NCI-H82 treated with DMSO at 0.1 percent for 48 hours (cell line): ENCODE data around the gene AGMO.
"Not testable (repeated sequence)": the region's sequence is repeated elsewhere in the genome, so short reads cannot be mapped to it uniquely, and the experiment has no call there.

Experiments used
- DNase-seq: peaks from one replicate; lab custom pipeline; 2025; ENCODE audit not compliant: unreplicated experiment; lab: John Stamatoyannopoulos, UW

The AGMO gene

GRCh38 chr7:15332956-15333355, 228.9 kb downstream of the AGMO start:
- no peak for DNase-seq

GRCh38 chr7:15330943-15331342, 230.9 kb downstream of the AGMO start:
- DNase-seq, result no peak

GRCh38 chr7:15327001-15327400, 234.8 kb downstream of the AGMO start:
- DNase-seq, result no peak

DNA sequence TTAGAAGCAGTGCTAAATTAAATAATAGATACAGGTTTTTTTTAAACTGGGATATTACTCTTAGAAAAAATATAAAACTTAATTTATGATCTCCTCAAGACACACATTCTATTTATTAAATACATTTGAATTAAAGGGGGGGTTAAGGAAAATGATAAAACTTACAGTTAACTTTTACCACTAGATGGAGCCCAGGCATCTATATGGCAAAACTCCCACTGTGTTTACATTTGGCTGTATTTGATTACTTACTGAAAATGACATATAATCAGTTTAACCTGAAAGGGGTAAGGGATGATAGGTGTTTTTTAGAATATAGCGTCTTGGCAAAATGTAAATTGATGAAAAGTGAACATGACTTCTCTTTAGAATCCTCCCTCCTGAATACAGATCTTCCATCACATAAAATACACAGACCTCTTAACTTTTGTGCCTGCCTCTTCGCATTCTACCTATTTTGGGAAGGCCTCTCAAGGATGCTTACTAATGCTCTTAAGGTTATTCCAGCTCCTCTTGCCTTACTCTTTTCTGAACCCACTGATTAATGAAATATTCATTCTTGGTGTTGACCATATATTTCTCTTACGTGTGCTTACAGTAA, 235.7 kb downstream of the AGMO start:
- no peak for DNase-seq

GRCh38 chr7:15323550-15323949, 238.3 kb downstream of the AGMO start:
- DNase-seq, result no peak

GRCh38 chr7:15317215-15317614, 244.6 kb downstream of the AGMO start:
- no peak for DNase-seq

DNA sequence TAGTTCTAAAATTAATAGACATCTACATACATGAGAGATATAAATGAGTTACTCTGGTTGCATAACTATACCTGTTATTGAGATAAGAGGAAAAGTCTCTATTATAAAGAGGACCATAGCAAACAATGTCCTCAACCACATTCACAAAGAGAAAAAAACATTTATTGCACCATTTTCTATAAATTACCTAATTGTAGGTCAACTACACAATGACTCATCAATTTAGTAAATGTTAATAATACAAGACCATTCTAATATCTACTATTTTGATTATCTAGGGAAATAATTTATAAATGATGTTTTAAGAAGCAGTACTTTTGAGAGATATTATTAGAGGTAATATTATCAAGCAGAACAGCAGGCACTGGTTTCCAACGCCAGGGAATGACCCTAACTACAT, 246.1 kb downstream of the AGMO start:
- DNase-seq, result no peak

DNA sequence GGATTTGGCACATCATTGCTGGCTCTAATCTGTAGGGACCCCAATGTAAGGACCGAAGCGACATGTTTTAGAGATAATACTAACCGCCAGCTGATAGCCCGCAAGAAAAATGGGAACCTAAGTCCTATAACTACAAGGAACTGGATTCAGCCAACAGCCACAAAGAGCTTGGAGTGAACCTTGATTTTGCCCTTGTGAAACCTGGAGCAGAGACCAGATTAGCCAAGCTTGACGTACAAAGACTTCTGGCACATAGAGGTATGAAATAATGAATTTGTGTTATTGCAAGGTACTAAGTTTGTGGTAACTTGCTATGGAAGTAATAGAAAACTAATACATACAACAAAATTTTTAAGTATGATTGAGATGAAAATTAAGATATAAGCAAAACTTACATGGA, 246.9 kb downstream of the AGMO start:
- no peak for DNase-seq

DNA sequence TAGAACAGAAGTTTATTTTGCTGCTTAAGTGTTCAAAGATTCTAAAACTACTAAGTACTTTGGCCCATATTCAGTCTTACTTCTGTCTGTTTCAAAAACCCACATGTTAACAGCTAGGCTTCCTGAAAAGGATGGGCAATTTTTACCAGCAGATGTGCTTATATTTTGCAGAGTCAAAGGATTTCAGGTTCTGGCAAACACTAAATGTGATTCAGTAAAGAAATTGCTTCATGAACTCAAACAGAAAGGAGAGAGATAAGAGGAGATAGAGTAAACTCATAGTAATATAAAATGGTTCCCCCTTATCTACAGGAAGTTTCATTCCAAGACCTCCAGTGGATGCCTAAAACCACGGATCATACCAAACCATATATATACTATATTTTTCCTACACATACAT, 248.5 kb downstream of the AGMO start:
- DNase-seq, result no peak

DNA sequence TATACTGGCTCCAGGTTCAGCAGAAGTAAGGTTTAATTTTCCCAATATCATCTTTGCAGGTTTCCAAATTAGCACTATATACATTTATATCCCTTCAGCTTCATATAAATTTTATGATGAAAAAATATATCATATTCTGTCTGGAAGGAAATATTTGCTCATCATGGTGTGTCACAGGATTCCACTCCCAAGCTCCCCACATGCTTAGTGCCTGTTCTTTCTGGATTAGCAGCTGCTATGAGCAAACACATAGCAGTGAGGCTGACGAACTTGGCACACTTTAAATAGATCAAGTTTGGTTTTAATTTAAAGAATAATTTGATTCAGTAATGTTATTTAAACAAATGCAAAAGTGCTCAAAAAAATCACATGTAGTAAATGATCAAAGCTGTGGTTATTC, 251.9 kb downstream of the AGMO start:
- DNase-seq, result no peak

DNA sequence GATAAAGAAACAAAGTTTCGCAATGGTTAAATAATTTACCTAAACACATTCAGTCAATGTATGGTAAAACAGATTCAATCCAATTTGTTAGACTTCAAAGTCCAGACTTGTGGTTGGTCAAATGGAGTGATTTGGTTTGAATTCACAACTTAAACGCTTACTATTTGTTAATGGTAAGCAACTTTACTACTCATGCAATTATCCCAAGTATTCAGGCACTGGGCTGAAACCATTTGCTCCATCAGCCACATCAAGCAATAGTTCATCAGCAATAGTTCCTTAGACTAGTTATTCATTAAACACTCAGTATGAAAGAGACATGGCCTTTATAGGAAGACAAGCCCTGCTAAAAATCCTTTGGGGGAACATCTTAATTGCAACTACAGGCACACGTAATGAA, 253.0 kb downstream of the AGMO start:
- no peak for DNase-seq

DNA sequence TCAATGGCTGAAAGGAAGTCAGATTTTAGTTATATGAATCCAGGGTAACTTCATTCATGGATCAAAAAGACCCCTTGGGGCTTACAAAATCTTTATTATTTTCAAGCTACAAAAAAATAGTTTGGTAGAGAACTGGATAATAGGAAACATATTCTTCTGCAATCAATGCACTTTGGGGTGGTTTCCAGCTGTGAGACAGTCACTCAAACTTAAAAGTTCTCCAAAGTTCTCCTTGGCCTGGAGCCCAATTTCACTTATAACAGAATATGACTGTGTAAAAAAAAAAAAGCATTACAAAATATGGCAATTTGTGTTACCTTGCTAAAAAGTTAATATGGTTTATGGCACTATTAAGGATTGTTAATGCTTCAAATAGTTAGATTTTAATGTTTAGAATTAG, 255.5 kb downstream of the AGMO start:
- DNase-seq, result no peak

- no peak for DNase-seq
These were observed 256.7 kb downstream of the AGMO start for GRCh38 chr7:15305002-15305600.

GRCh38 chr7:15303357-15303756, 258.5 kb downstream of the AGMO start:
- DNase-seq, result no peak

GRCh38 chr7:15300986-15301385, 260.8 kb downstream of the AGMO start:
- DNase-seq, result not testable (repeated sequence)

DNA sequence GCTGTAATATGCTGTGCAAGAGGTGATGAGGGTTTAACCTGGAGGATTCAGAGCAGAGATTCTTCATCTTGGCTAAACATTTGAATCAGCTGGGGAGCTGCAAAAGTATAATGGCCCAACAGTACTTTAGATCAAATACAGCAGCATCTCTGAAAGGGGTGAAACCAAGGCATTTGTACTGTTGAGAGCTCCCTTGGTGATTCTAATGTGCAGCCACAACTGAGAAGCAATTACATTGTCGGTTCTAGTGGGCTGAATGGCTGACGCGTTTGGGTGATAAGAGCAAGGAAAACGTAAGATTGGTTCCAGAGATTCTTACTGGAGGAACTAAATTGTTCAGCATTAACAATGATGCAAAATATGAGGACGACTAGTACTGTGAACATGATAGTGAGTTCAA, 269.7 kb downstream of the AGMO start:
- no peak for DNase-seq

- no peak for DNase-seq
These were observed 270.1 kb downstream of the AGMO start for GRCh38 chr7:15291699-15292098.

GRCh38 chr7:15288741-15289140, 273.1 kb downstream of the AGMO start:
- DNase-seq, result no peak

GRCh38 chr7:15284396-15284795, 277.4 kb downstream of the AGMO start:
- DNase-seq, result no peak

DNA sequence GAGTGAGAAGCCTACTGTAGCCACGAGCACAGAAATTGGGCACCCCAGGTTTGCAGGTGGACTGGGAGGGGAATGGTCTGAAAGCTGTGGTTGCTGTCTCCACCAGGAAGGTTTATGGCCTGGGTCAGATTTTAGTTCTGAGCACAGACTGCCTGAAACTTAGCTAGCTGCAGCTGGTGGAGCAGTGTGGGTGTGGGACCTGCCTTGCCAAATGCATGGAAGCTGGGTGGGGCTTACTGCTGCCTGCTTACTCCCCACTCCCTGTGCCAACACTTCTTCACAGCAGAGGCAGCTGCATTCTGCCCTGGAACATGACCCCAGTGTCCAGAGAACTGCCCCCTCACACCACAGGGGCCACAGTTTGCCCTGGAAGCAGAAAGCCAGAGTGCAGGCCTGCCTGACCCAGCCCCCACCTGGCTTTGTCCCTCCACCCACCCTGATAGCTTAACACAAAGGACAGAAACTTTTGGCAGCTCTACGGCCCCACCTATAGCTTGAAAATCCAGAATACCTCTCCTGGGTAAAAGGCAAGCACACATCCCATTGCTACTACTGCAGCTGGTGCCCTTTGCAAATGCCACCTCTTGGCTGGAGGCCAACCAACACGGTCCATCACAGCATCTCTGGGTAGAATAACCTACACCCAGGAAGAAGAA, 281.6 kb downstream of the AGMO start:
- DNase-seq, result no peak

GRCh38 chr7:15279640-15280039, 282.2 kb downstream of the AGMO start:
- DNase-seq, result no peak

DNA sequence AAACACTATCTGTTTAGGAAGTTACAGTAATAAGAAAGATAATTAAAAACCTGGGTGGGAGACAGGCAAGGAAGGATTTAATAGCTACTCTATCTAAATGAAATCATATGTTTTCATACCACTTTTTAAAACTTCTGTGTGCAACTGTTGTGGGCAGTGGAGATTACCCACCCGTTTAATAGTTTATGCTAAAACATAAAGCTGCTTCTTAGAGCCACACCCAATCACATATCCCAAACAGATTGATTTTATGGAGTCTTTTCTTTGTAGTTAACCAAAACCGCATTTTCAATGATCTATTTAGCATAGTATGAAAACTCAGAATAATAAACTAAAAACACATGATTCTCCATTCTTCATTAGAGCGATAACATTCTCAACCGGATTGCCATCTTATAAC, 304.1 kb downstream of the AGMO start:
- DNase-seq, result no peak

GRCh38 chr7:15252181-15252580, 309.6 kb downstream of the AGMO start:
- no peak for DNase-seq
